GM23338 (cell line): ENCODE results near the gene GABRR2. TPM values are rescaled to one million over a fixed set of nuclear protein-coding genes. Genes with fewer than 3 reads are reported as not detected.

Source experiments
- ATAC-seq: fragments of 200-7000 bp; cut with Tn5 transposase; 3 replicates; pipeline ENCODE4 v1.9.1; 2020
- DNase-seq: peaks from one replicate; pipeline ENCODE4 v3.0.0-alpha.2; 2015; ENCODE audit warnings: low spot score
- H2AFZ ChIP-seq: fragments of 200-600 bp; sonication (generic); 2 replicates; pipeline ENCODE4 v1.8.0; 2016; ENCODE audit warnings: antibody characterized with exemption, mild to moderate bottlenecking, moderate library complexity
- H3F3A ChIP-seq: fragments of 200-600 bp; sonication (generic); replicated peaks from 2 replicates; pipeline ENCODE4 v1.8.0; 2017; ENCODE audit warnings: antibody characterized with exemption, mixed run types, low read depth
- H3K27ac ChIP-seq: fragments of 200-600 bp; sonication (generic); 2 replicates; pipeline ENCODE4 v1.6.1; 2016; ENCODE audit warnings: low read depth
- H3K27me3 ChIP-seq: fragments of 200-600 bp; sonication (generic); 2 replicates; pipeline ENCODE4 v1.8.0; 2016; ENCODE audit warnings: mild to moderate bottlenecking, mixed run types, moderate library complexity; ENCODE audit not compliant: insufficient read depth
- H3K36me3 ChIP-seq: fragments of 200-600 bp; sonication (generic); 2 replicates; pipeline ENCODE4 v1.8.0; 2016; ENCODE audit warnings: mild to moderate bottlenecking; ENCODE audit not compliant: insufficient read depth
- H3K4me1 ChIP-seq: fragments of 200-600 bp; sonication (generic); 2 replicates; pipeline ENCODE4 v1.8.0; 2016; ENCODE audit warnings: mild to moderate bottlenecking, moderate library complexity; ENCODE audit not compliant: insufficient read depth
- H3K4me2 ChIP-seq: fragments of 200-600 bp; sonication (generic); 2 replicates; pipeline ENCODE4 v1.7.1; 2017; ENCODE audit warnings: mixed run types
- H3K4me3 ChIP-seq: fragments of 200-600 bp; sonication (generic); 2 replicates; pipeline ENCODE4 v1.6.1; 2016; ENCODE audit warnings: mixed run types
- H3K79me2 ChIP-seq: fragments of 200-600 bp; sonication (generic); replicated peaks from 2 replicates; pipeline ENCODE4 v1.8.0; 2017; ENCODE audit warnings: mild to moderate bottlenecking; ENCODE audit not compliant: insufficient read depth
- H3K9me2 ChIP-seq: fragments of 200-600 bp; sonication (generic); 2 replicates; pipeline ENCODE4 v1.8.0; 2017; ENCODE audit not compliant: insufficient read depth
- H4K20me1 ChIP-seq: fragments of 200-600 bp; sonication (generic); replicated peaks from 2 replicates; pipeline ENCODE4 v1.8.0; 2017; ENCODE audit warnings: mild to moderate bottlenecking; ENCODE audit not compliant: insufficient read depth
- H3K27ac Mint-ChIP-seq: 2 replicates; pipeline ENCODE4 v1.8.0; 2020; ENCODE audit warnings: inconsistent platforms, mild to moderate bottlenecking, moderate library complexity, mixed read lengths
- H3K27me3 Mint-ChIP-seq: 3 replicates; pipeline ENCODE4 v1.8.0; 2022; ENCODE audit warnings: low read depth, mild to moderate bottlenecking, moderate library complexity, mixed read lengths, inconsistent platforms; ENCODE audit not compliant: insufficient read depth, poor library complexity
- H3K36me3 Mint-ChIP-seq: 3 replicates; pipeline ENCODE4 v1.8.0; 2021; ENCODE audit warnings: low read depth, mild to moderate bottlenecking, inconsistent platforms, moderate library complexity, mixed read lengths
- H3K4me1 Mint-ChIP-seq: 3 replicates; pipeline ENCODE4 v1.8.0; 2020; ENCODE audit warnings: mild to moderate bottlenecking, inconsistent platforms, mixed read lengths
- H3K4me3 Mint-ChIP-seq: 3 replicates; pipeline ENCODE4 v1.8.0; 2021; ENCODE audit warnings: moderate library complexity, mild to moderate bottlenecking, inconsistent platforms, mixed read lengths
- H3K9me3 Mint-ChIP-seq: 3 replicates; pipeline ENCODE4 v1.8.0; 2020; ENCODE audit warnings: moderate library complexity, mild to moderate bottlenecking, inconsistent platforms, mixed read lengths
- CTCF ChIP-seq, 2 experiments: fragments of 200-600 bp in 1 of 2; sonication (generic) in 1 of 2; conservative IDR thresholded peaks; 2 replicates each; pipeline versions ENCODE4 v1.5.1 to v1.6.1; 2016 to 2017; ENCODE audit warnings: antibody characterized with exemption in 2 of 2, low read depth in 2 of 2, mild to moderate bottlenecking in 2 of 2, moderate library complexity in 1 of 2
- ZNF114 ChIP-seq: fragments of 250-450 bp; sonication (Bioruptor Pico); IDR thresholded peaks from 2 replicates; pipeline ENCODE4 v1.5.0; 2020; ENCODE audit warnings: mild to moderate bottlenecking, moderate library complexity
- ZNF331 ChIP-seq: fragments of 250-450 bp; sonication (Bioruptor Pico); IDR thresholded peaks from 2 replicates; pipeline ENCODE4 v1.5.0; 2020; ENCODE audit warnings: low read depth, mild to moderate bottlenecking, moderate library complexity
- ZNF462 ChIP-seq: fragments of 250-450 bp; sonication (Bioruptor Pico); IDR thresholded peaks from 2 replicates; pipeline ENCODE4 v1.5.0; 2020; ENCODE audit warnings: mild to moderate bottlenecking, moderate library complexity
- polyA plus RNA-seq: library from polyadenylated mRNA; unstranded; fragments of >200 nt; fragmentation: Nextera tagmentation; extraction: Ambion mirVana; gene quantifications from 2 replicates; pipeline ENCODE4 v1.2.1, GENCODE V29; 2016
- total RNA-seq: library from RNA; depleted of rRNA; stranded (reverse); fragments of >200 nt; shearing (Covaris generic); gene quantifications from 2 replicates; pipeline ENCODE4 v1.2.3, GENCODE V29; 2014
- TF ChIP-seq, protein P1 (sequence below): IDR thresholded peaks from one replicate; pipeline ENCODE4 v1.6.1; 2018; ENCODE audit warnings: antibody characterized with exemption; ENCODE audit not compliant: unreplicated experiment

Gene GABRR2
- total and polyA plus RNA-seq, 2 experiments from 2014 or later = not detected

DNA sequence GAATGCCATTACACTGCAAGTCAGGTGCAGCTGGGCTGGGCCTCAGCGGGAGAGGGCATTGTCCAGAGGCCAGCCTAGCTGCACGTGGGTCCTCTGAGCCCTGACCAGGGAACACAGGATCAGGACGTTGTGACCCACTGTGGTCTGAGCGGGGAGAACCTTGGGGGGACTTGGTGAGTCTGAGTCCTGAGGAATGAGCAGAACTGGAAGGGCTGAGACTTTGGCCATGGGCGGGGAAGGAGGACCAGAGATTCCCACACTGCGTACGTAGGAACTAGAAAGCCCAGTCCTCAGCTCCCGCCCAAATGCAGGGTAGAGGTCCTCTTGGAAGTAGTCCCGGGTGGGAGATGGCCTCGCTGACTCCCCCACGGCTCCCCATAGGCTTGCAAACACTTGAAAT, 42.5 kb downstream of the GABRR2 start (continued):
- no peak for TF ChIP-seq ZNF462

DNA sequence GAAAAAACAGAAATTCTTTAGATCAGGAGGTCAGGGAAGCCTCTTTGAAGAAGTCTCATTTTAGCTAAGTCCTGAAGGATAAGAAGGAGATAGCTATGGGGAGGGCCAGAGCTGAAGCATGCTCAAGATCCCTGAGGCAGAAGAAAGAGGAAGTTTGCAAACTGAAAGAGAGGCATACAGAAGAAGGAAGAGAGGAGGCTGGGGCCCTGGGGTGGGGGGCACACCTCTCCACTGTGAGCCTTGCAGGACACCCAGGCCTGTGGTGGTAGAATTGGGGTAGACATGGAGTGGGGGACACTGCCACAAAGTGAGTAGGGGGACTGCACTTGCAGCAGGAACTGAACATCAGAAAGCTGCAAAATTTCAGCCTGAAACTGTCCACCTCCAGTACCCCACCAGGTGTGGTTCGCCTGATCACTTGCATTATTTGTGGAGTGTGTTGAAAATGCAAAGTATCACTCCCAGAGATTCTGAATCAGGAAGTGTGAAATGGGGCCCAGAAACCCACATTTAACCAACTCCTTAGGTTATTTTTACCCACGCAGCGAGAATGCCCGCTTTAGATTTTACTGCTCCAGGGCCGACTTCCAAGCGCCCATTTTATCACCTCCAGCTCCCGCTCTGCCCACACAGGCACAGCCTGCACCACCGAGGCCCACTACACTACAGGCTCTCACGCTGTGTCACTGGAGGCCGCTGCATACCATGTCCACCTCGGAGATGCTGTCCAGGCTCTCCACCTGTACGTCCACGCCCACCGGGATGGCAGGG, 44.0 kb downstream of the GABRR2 start:
- no peak overlapping the region for H3K27ac Mint-ChIP-seq
- H3K27me3 Mint-ChIP-seq = peaks cover 16% of the 10 kb centered on the region
- Histone ChIP-seq H3K27me3 (no peaks in the 10 kb centered on the region), H3K4me2 (no peak overlapping the region), H3K9me2 (no peaks in the 10 kb centered on the region), H3K27ac (no peak overlapping the region), H3K4me1 (no peaks in the 10 kb centered on the region), H3F3A (no peaks in the 10 kb centered on the region), H3K4me3 (no peak overlapping the region), H3K36me3 (no peaks in the 10 kb centered on the region), H4K20me1 (no peaks in the 10 kb centered on the region), H3K79me2 (no peaks in the 10 kb centered on the region), H2AFZ (no peak overlapping the region)
- H3K4me3 Mint-ChIP-seq = no peak overlapping the region
- no peak for TF ChIP-seq ZNF331 (CRISPR knock-in tag)
- no peak for TF ChIP-seq CTCF (conservative IDR thresholded peaks at IDR 0.05; ENCODE audit: low read depth in 2 of 2)
- TF ChIP-seq ZNF114 = no peak
- TF ChIP-seq, protein P1, sequence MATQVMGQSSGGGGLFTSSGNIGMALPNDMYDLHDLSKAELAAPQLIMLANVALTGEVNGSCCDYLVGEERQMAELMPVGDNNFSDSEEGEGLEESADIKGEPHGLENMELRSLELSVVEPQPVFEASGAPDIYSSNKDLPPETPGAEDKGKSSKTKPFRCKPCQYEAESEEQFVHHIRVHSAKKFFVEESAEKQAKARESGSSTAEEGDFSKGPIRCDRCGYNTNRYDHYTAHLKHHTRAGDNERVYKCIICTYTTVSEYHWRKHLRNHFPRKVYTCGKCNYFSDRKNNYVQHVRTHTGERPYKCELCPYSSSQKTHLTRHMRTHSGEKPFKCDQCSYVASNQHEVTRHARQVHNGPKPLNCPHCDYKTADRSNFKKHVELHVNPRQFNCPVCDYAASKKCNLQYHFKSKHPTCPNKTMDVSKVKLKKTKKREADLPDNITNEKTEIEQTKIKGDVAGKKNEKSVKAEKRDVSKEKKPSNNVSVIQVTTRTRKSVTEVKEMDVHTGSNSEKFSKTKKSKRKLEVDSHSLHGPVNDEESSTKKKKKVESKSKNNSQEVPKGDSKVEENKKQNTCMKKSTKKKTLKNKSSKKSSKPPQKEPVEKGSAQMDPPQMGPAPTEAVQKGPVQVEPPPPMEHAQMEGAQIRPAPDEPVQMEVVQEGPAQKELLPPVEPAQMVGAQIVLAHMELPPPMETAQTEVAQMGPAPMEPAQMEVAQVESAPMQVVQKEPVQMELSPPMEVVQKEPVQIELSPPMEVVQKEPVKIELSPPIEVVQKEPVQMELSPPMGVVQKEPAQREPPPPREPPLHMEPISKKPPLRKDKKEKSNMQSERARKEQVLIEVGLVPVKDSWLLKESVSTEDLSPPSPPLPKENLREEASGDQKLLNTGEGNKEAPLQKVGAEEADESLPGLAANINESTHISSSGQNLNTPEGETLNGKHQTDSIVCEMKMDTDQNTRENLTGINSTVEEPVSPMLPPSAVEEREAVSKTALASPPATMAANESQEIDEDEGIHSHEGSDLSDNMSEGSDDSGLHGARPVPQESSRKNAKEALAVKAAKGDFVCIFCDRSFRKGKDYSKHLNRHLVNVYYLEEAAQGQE = no peak
- H3K4me1 Mint-ChIP-seq = no peaks in the 10 kb centered on the region; the same call in 2 of the 3 replicates
- DNase-seq (no peak), ATAC-seq (no peak)
- no peaks in the 10 kb centered on the region for H3K9me3 Mint-ChIP-seq
- no peaks in the 10 kb centered on the region for H3K36me3 Mint-ChIP-seq
